Measurements from ENCODE around the gene GPR25.

Gene GPR25

DNA sequence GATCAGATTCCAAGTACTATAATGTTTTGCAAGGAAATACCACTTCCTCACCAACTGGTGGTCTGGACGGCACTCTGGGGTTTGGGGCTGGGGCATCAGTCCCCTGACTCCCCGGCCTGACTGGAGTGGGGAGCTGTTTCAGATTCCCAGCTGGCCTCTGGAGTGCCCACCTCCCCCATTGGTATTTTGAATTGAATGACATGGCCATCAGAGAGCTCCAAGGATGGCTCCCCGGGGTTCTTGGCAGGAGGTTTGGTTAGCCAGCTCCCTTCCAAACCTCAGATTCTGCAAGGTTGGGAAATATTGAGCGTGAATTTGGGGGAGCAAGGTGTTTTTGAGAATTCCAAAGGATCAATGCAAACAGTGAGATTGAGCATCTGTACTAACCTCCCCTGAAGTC, 19.8 kb downstream of the GPR25 start:
- no peak overlapping the region for H3K4me3 ChIP-seq (ENCODE audit: low read depth, low read length)
- no peak for DNase-seq (ENCODE audit: low read depth, low spot score)
- in situ Hi-C loops (cut with HindIII; ENCODE audit: low sequenced_read_pairs): no loop called here
- TF ChIP-seq, protein P1, sequence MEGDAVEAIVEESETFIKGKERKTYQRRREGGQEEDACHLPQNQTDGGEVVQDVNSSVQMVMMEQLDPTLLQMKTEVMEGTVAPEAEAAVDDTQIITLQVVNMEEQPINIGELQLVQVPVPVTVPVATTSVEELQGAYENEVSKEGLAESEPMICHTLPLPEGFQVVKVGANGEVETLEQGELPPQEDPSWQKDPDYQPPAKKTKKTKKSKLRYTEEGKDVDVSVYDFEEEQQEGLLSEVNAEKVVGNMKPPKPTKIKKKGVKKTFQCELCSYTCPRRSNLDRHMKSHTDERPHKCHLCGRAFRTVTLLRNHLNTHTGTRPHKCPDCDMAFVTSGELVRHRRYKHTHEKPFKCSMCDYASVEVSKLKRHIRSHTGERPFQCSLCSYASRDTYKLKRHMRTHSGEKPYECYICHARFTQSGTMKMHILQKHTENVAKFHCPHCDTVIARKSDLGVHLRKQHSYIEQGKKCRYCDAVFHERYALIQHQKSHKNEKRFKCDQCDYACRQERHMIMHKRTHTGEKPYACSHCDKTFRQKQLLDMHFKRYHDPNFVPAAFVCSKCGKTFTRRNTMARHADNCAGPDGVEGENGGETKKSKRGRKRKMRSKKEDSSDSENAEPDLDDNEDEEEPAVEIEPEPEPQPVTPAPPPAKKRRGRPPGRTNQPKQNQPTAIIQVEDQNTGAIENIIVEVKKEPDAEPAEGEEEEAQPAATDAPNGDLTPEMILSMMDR (IDR thresholded peaks at IDR 0.05; ENCODE audit: low read depth, low read length): no peak

DNA sequence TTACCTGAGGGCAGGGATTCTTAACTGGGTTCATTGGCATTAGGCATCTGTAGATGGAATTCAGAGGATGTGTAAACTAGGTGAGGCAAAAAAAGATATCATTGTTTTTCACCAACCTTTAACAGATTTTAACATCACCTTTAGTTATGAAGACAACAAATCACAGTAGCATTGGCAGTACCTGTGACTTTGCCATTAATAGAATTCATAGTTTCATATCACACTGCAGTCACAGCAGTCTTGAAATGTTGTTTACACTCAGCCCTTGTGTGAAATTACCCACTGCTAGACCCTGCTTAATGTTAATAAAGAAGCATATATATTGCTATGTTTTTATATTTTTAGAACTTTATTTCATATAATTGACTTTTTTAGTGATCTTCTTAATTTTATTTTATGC, 20.2 kb downstream of the GPR25 start:
- H3K4me3 ChIP-seq (ENCODE audit: low read depth, low read length): no peak overlapping the region
- no peak for DNase-seq (ENCODE audit: low read depth, low spot score)
- in situ Hi-C loops (cut with HindIII; ENCODE audit: low sequenced_read_pairs): no loop called here
- TF ChIP-seq, protein P1 (IDR thresholded peaks at IDR 0.05; ENCODE audit: low read depth, low read length): no peak

DNA sequence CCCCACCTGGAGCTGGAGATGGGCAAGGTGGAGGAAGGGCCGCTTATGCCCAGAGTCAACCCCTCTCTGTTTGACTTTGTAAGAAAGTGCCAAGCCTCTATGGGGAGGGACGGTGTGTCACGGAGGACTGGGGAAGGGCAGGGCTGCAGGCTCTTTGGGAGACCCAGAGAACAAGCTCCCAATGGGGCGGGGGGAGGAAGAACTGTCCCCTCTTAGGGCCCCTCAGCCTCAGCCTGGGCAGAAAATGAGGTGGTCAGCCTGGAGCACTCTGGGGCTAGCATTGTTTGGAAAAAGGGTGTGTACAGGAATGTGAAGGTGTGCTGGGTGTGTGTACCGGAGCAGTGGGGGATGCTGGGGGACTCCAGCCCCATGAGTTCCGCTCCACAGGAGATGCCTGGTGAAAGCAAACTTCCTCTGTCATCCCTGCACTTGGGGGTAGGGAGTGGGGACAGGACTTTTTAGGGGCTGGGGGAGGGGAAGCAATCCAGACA, 20.7 kb downstream of the GPR25 start:
- in situ Hi-C loops (cut with HindIII; ENCODE audit: low sequenced_read_pairs): no loop called here
- TF ChIP-seq, protein P1 (IDR thresholded peaks at IDR 0.05; ENCODE audit: low read depth, low read length): no peak
- no peak for DNase-seq (ENCODE audit: low read depth, low spot score)
- no peak overlapping the region for H3K4me3 ChIP-seq (ENCODE audit: low read depth, low read length)

DNA sequence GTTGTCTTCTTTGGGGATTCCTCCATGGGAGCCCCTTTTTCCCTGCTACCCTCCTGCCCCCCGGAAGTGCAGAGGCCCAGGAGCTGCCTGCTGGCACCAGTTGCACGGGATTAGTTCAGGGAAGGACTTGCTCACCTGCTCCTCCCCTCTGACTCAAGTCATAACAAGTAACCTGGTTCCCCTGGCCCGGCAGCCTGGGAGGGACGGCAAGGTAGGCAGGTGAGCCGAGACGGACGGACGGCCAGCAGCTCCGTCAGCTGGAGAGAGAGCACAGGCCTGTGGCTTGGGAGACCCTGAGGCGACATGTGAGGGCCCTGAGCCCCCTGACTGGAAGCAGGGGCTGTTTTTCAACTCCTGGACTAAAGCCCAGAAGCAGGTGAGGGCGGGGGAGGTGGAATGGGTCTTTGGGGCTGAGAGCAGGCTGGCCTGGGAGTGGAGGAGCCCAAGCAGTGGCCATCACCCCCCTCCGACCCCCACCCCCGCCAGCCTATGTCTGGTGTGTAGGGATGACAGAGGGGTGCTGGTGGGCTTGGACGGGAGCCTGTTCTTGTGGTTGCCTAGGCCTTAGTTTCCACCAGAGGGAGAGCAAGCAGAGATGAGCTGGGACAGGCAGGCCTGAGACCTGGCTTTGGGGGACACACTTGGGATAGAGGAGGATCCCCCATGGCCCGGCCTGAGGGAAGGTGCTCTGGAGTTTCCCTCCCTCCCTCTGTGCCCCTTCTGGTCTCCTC, 22.1 kb downstream of the GPR25 start, which contains the start of gene INAVA:
Gene INAVA (plus strand): TSS at position 189 of the 731 bp plus-strand sequence. CDS start 3,501 bp downstream, outside the sequence.
- TF ChIP-seq, protein P1 (IDR thresholded peaks at IDR 0.05; ENCODE audit: low read depth, low read length): peak; percentile 7
- H3K4me3 ChIP-seq (ENCODE audit: low read depth, low read length): no peak within 1 kb of the TSS
- no peak for DNase-seq (ENCODE audit: low read depth, low spot score)
- in situ Hi-C loops (cut with HindIII; ENCODE audit: low sequenced_read_pairs): no loop called here

DNA sequence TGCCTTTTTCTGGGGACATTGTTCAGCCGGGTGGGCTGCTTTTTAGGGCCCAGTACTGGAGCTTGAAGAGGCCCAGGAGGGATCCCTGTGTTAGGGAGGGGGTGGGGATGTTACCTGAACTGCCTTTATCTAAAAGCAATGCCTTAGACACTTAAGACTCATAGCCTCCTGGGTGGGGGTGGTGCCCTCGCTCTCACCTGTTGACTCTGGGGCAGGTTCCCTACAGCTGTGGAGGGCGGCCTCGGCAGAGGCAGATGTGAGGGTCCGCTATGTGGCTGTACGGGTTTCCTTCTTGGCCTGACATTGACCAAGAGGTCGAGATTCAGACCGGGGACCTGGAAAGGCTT, 22.6 kb downstream of the GPR25 start:
- in situ Hi-C loops (cut with HindIII; ENCODE audit: low sequenced_read_pairs): no loop called here
- no peak overlapping the region for H3K4me3 ChIP-seq (ENCODE audit: low read depth, low read length)
- TF ChIP-seq, protein P1 (IDR thresholded peaks at IDR 0.05; ENCODE audit: low read depth, low read length): no peak
- no peak for DNase-seq (ENCODE audit: low read depth, low spot score)

DNA sequence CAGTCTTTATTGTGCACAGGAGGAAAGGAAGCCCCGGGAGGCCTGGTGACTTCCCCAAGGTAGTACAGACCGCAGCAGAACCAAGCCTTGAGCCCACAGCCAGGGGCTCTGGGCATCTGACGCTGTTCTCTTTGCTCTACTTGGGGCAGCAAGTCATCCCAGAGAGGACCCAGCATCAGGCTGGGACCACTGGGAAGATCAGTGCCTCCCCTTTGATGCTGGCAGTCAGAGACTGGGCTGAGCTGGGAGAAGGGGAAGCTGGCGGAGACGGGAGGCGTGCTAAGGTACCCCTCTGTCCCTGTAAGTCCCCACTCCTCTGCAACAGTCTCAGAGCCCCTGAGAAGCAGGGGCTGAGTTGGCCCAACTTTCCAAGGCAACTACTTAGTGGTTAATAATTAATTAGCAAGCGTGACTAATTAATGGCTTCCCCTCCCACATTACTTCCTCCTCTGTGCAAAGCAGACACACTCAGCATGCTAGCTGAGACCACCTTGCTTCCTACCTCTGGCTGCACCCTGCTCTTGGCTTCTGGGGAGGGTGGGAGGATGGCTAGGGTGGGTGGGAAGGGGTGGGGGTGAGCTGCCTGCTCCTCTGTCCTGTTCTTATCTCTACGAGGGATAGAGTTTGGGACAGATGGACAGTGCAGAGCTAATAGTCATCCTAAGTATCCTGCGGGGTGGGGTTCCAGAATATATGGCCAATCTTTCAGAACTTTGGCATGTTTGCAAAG, 23.2 kb downstream of the GPR25 start:
- DNase-seq (ENCODE audit: low read depth, low spot score): no peak
- in situ Hi-C loops (cut with HindIII; ENCODE audit: low sequenced_read_pairs): no loop called here
- no peak overlapping the region for H3K4me3 ChIP-seq (ENCODE audit: low read depth, low read length)
- TF ChIP-seq, protein P1 (IDR thresholded peaks at IDR 0.05; ENCODE audit: low read depth, low read length): no peak
